Suprapubic skin (tissue), 3 donors: ENCODE data around the gene FDXR.

Experiments
- CTCF ChIP-seq, 2 donors: fragments of 200-600 bp in 1 of 2; fragments of 450-650 bp in 1 of 2; sonication (generic) in 1 of 2; IDR thresholded peaks; one replicate each; pipeline ENCODE4 v1.5.1; 2016 to 2019; ENCODE audit warnings: antibody characterized with exemption in 2 of 2, mild to moderate bottlenecking in 1 of 2, moderate library complexity in 1 of 2
- EP300 ChIP-seq: sonication (generic); formaldehyde crosslinking; IDR thresholded peaks from one replicate; pipeline ENCODE4 v1.6.1; 2017; ENCODE audit warnings: antibody characterized with exemption
- POLR2A ChIP-seq, 2 donors: fragments of 450-650 bp; IDR thresholded peaks; one replicate each; pipeline ENCODE4 v1.6.1; 2017; ENCODE audit warnings: antibody characterized with exemption in 2 of 2, mild to moderate bottlenecking in 2 of 2, moderate library complexity in 2 of 2

DNA sequence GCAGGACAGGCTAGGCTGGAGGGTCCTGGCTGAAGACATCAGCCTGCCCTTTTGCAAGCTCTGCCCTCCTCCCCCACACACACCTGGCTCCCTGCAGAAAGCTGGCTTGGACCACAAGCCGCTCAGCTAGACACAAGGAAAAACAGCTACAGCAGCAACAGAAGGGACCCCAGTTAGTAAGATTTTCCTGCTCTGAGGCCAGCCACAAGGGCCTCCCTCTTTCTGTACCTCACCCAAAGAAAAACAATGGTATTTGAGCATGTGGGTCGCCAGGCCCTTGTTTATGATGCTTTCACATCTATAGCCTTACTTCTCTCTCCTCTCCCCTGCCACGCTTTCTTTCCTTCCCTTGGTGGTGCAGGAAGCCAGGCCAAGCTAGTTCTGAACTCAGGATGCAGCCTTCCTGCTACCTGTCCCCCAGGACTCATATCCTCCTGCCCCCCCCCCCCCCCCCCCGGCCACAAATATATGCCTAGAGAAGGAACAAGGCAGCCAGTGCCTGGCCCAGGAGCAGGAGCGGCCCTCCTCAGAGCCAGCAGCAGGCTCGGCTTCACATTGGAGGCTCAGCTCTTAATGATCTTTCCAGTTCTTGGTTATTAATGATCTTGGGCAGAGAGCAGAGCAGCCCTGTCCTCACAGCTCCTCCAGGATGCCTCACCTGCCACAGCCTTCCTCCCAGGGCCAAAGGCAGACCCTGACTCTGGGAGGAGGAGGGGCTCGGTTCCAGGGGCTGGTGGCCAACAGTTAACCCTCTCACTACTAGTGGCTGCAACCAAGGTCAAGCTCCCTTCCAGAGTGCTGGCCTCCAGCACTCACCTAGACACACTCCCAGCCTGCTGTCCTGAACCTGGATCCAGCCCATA, 32.6 kb downstream of the FDXR start:
- TF ChIP-seq POLR2A (IDR thresholded peaks at IDR 0.05): no peak
- no peak for TF ChIP-seq EP300
- TF ChIP-seq CTCF (IDR thresholded peaks at IDR 0.05): no peak
